ENCODE results near the gene NET1.
"Not testable (repeated sequence)": the region's sequence is repeated elsewhere in the genome, so short reads cannot be mapped to it uniquely, and the experiment has no call there.

Gene NET1

GRCh38 chr10:5400468-5401240, 11.7 kb upstream of the NET1 start:
- DNase-seq (ENCODE audit: low read depth), result no peak

GRCh38 chr10:5402798-5403197, 9.6 kb upstream of the NET1 start:
- no peak for DNase-seq (ENCODE audit: low read depth)

- DNase-seq (ENCODE audit: low read depth), result no peak
These were observed 7.9 kb upstream of the NET1 start, which contains the start of gene TUBAL3 for GRCh38 chr10:5404208-5405041. Gene TUBAL3, minus strand, starts transcription at chr10:5404828. Its CDS starts 36 bp downstream, at chr10:5404792.

- DNase-seq (ENCODE audit: low read depth), result no peak
These were observed 5.4 kb upstream of the NET1 start for GRCh38 chr10:5406918-5407317.

GRCh38 chr10:5410787-5411186, 1.6 kb upstream of the NET1 start:
- not testable (repeated sequence) for DNase-seq (ENCODE audit: low read depth)

GRCh38 chr10:5411941-5412276, 448 bp upstream of the NET1 start:
- DNase-seq (ENCODE audit: low read depth), result no peak

- no peak for DNase-seq (ENCODE audit: low read depth)
These were observed 918 bp downstream of the NET1 start for GRCh38 chr10:5413012-5413938.

- DNase-seq (ENCODE audit: low read depth), result no peak
These were observed 4.6 kb downstream of the NET1 start for GRCh38 chr10:5416981-5417380.

GRCh38 chr10:5418584-5418983, 6.2 kb downstream of the NET1 start:
- DNase-seq (ENCODE audit: low read depth), result no peak

GRCh38 chr10:5419466-5420094, 7.2 kb downstream of the NET1 start:
- DNase-seq (ENCODE audit: low read depth), result no peak

- no peak for DNase-seq (ENCODE audit: low read depth)
These were observed 11.4 kb downstream of the NET1 start for GRCh38 chr10:5423771-5424170.

GRCh38 chr10:5424751-5425150, 12.4 kb downstream of the NET1 start:
- no peak for DNase-seq (ENCODE audit: low read depth)

GRCh38 chr10:5428133-5428532, 15.8 kb downstream of the NET1 start:
- DNase-seq (ENCODE audit: low read depth), result no peak

- no peak for DNase-seq (ENCODE audit: low read depth)
These were observed 20.8 kb downstream of the NET1 start for GRCh38 chr10:5433182-5433581.

GRCh38 chr10:5434017-5434753, 21.8 kb downstream of the NET1 start:
- no peak for DNase-seq (ENCODE audit: low read depth)

GRCh38 chr10:5435328-5435727, 23.0 kb downstream of the NET1 start:
- DNase-seq (ENCODE audit: low read depth), result no peak

- no peak for DNase-seq (ENCODE audit: low read depth)
These were observed 27.8 kb downstream of the NET1 start for GRCh38 chr10:5440206-5440605.

- DNase-seq (ENCODE audit: low read depth), result no peak
These were observed 28.7 kb downstream of the NET1 start for GRCh38 chr10:5441106-5441505.

- no peak for DNase-seq (ENCODE audit: low read depth)
These were observed 30.0 kb downstream of the NET1 start for GRCh38 chr10:5442065-5442989.

GRCh38 chr10:5442990-5443370, 30.6 kb downstream of the NET1 start:
- DNase-seq (ENCODE audit: low read depth), result no peak
